GM19372 (cell line): ENCODE measurements around the gene PIP5KL1.
A peak's percentile ranks its signal among the peaks of the same experiment; 100 is the strongest.

ENCODE experiments used
- ATAC-seq: cut with Tn5 transposase; IDR thresholded peaks from one replicate; pipeline ENCODE4 v1.9.1; 2021; ENCODE audit warnings: mild to moderate bottlenecking, low read depth, moderate library complexity; ENCODE audit not compliant: unreplicated experiment

PIP5KL1 gene

GRCh38 chr9:127950513-127951289, 20.1 kb upstream of the PIP5KL1 start:
- no peak for ATAC-seq

DNA sequence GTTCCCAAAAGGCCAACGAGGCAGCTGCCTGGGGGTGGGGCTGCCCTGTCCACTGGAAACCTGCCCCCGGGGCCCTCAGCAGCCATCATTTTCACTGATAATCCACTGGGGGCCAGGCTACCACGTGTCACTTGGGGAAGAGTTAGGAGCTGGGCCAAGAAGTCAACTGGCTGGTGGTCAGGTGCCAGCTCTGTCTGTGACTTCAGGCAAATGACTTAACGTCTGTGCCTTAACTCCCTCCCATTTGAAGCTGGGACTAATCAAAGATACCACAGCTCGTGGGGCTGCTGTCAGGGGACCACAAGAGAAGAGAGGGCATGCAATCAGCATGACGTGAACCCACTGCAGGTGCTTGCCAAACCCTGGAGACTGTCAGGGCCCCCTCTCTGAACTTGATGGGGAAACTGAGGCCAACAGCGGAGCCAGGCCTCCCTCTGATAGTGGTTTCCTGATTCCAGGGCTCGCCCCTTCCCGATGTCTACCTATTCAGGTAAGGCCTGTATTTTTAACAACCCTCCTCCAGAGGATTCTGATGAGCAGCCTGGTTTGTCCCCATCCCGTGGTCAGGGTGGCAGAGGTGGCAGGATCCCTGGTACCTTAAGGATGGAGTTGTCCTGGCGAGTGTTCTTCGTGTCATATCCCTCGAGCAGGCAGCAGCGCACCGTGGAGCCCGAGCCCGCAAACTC, 19.4 kb upstream of the PIP5KL1 start:
- no peak for ATAC-seq

DNA sequence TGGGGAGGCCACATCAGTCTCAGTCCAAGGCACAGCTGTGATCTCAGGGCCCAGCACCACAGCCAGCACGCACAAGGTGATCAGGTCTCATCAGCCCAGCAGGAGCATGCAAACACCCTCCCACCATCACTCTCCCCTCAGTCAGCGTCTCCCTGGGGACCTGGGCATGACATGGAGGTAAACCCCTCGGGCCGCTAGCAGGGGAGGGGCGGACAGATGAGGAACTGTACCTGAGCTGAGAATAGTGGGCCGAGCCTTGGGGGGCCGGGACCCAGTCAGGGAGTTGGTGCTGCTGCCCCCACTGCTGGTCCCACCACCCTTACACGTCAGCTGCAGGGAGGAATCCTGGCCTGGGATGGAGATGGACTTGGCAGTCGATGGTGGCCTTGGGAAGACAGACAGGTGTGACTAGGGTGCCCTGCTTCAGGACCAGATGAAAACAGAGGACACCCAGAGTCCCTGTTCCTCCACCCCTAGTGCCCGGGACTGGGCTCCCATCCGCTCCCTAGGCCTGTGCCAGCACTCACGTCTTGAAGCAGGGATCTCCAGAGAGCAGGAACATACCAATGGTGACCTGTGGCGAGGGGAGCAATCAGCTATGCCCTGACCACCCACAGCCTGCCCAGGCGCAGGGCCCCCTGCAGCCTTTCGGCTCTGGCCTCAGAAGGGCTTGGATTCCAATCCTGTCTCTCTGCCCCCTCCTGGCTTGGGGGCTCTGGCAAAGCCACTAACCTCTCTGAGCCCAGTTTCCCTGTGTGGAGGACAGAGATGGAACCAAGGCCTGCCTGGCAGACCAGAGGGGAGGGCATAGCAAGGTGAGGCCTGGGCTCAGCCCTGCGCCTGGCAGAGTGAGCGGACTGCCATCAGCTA, 17.5 kb upstream of the PIP5KL1 start:
- ATAC-seq, result no peak

DNA sequence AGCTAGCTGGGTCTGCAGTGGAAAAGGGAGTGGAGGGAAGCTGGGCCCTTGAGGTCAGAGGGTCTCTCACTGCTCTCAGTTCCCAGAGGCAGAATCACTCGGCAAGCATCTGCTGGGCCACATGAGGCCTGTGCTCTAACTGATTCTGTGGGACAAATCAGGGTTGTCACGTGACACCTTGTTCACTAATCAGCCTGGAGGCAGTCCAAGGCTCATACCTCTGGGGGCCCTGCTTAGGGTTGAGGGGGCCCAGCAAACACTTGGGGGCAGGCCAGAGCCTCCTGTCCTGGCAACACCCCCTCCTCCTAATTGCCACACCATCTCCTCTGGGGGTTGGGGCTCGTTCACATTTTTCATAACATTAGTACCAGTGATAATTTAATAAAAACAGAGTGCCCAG, 16.2 kb upstream of the PIP5KL1 start:
- no peak for ATAC-seq

DNA sequence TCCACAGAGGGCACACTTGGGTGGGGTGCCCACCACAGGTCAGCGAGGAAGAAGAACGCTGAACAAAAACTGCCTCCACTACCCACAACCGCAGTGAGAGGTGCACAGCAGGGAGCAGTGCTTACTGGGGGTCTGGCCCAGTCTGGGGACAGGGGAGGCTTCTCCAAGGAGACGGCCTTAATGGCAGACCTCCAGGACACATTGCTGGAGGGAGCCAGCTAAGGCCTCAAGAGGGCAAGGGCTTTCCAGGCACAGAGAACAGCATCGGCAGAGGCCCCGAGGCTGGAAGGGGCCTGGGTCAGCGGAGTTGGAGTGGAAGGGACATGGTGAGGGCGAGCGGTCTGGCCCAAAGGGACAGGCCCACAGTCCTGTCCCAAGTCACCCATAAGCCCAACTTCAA, 15.4 kb upstream of the PIP5KL1 start:
- no peak for ATAC-seq

DNA sequence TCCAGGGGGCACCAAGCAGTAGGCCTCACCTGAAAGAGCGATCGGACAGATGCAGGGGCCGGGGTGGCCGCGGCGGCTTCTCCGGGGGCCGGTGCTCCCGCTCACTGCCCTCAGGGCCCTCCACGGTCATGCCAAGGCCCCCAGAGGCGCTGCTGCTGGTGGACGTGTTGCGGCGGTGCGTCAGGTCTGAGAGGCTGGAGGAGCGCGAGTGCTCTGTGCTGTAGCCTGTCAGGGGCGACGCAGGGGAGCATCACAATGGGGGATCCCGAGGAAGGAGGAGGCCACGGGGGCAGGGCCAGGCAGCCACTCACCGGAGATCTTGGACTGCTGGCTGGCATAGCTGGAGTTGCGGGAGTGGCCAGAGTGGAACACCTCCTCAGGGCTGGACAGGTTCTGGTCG, 14.8 kb upstream of the PIP5KL1 start:
- no peak for ATAC-seq

DNA sequence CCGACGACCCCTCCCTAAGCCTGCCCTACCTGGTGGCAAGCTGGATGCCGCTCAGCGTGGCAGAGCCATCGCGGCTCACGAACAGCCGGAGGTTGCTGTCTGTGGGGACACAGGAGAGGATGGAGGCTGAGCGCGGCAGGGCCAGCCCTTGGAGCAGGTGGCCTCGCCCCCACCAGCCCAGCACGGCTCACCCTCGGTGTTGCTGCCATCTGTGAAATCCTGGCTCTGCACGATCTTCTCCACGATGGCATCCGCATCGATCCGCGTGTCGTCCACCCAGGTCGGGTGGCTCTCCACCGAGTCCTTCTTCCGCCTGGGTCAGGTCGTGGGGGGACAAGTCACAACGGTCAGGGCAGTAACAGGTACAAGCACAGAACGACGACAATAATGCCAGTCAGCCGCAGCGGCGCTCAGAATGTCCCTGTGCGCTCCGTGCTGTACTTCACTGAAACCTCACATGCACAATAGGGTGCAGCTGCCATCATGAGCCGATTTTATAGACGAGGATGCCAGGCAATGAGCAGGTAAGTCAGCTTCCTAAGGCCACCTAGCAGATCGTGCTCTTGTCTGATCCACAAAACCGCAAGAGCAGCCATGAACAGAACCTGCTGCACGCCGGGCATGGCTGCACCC, 14.1 kb upstream of the PIP5KL1 start:
- no peak for ATAC-seq

- ATAC-seq, result no peak
These were observed 13.2 kb upstream of the PIP5KL1 start for GRCh38 chr9:127943731-127944144.

GRCh38 chr9:127943011-127943662, 12.6 kb upstream of the PIP5KL1 start:
- no peak for ATAC-seq

- no peak for ATAC-seq
These were observed 11.8 kb upstream of the PIP5KL1 start for GRCh38 chr9:127942216-127943010.

DNA sequence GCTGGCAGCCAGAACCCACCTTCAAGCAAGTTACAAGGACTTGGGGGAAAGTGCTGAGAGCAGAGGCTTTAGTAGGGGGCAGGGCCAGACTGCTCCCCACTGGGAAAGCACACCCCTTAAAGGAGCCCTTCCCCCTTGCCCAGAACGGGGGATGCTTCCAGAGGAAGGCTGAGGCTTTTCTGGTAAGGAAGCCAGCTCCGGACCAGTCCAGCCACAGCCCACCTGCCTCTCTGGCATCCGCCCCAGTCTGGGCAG, 11.3 kb upstream of the PIP5KL1 start:
- ATAC-seq, result no peak

- ATAC-seq, result no peak
These were observed 10.7 kb upstream of the PIP5KL1 start for GRCh38 chr9:127941062-127941960.

GRCh38 chr9:127940593-127940992, 10.0 kb upstream of the PIP5KL1 start:
- ATAC-seq, result no peak

DNA sequence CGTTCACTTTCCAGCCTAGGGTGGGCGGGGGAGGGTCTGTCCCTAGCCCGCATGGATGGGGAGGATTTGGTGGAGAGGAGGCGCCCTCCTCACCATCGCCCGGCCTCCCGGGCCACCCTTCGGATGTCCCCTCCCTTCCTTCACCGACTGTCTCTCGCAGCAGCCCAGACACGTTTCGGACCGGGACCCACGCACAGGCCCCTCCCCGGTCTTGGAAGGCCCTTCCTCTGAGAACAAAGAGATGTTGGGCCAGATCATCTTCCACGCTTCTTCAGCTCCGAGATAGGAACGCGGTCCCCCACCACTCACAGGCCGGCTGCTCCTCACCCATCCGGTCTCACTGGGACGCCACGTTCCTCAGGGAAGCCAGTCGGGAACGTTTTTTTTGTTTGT, 7.7 kb upstream of the PIP5KL1 start:
- no peak for ATAC-seq

DNA sequence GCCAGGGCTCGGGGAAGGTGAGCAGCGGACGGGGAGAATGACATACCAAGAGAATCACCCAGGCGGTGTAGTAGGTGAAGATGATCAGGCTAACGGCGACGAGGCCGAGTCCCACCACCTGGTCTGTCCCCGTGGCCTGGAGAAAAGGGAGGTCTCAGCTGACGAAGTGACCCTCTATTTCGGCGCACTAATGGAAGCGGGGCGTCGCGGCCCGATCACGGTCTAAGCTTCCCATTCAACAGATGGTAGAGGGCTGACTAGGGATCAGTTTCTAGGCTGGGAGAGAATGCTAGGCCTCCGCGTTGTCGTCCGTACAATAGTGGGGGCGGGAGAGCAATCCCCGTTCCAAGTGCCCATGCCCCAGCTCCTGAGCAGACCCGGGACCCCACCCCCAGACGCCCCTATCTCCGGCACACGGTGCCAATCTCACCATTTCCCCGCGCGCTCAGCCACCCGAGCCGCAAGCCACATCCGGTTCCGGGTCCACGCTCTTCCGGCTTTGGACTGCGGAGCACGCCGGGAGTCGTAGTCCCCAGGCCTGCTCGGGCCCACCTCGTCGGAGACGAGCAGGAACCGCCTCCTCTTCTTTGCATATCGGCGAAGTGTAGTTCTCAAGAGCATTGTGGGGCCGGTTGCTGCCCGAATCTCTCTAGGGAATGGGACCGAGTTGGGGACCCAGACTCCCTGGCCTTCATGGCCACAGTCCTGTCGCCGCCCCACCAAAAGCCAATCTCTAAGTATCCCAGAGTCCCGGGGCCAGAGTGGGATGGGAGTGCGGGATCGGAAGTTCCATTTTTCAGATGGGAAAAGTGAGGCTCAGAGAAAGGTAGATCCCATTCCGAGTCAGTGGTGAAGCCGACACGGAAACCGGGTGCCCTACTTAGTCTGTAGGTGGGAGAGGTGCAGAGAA, 7.1 kb upstream of the PIP5KL1 start, which contains the start of gene DPM2:
Gene DPM2 (minus strand): TSS at position 467 of the 910 bp plus-strand sequence. CDS start 34 bp downstream, at position 433.
- ATAC-seq, result peak; percentile 92

GRCh38 chr9:127937056-127937387, 6.4 kb upstream of the PIP5KL1 start:
- ATAC-seq, result no peak

GRCh38 chr9:127936347-127936852, 5.8 kb upstream of the PIP5KL1 start:
- ATAC-seq, result no peak
